ENCODE data around the gene MARCKSL1.
A peak's percentile ranks its signal among the peaks of the same experiment; 100 is the strongest.
"Not testable (repeated sequence)": the region's sequence is repeated elsewhere in the genome, so short reads cannot be mapped to it uniquely, and the experiment has no call there.

Gene MARCKSL1

DNA sequence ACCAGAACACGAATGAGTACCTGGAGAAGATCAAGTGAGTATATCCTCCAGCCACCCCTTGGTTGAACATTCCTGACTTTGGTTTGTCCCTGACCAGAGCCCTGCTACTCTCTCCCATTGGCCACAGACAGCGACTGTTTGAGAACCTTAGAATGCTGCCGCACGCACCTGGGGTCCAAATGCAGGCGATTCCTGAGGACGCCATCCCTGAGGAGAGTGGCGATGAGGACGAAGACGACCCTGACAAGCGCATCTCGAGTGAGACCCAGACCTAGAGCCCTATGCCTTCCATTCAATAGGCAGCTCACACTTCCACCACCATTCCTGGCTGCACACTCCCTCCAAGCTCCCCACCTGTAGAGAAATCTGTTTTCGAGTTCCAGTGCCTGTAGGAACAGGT is 4.5 kb downstream of the MARCKSL1 start:
- no peak for DNase-seq

DNA sequence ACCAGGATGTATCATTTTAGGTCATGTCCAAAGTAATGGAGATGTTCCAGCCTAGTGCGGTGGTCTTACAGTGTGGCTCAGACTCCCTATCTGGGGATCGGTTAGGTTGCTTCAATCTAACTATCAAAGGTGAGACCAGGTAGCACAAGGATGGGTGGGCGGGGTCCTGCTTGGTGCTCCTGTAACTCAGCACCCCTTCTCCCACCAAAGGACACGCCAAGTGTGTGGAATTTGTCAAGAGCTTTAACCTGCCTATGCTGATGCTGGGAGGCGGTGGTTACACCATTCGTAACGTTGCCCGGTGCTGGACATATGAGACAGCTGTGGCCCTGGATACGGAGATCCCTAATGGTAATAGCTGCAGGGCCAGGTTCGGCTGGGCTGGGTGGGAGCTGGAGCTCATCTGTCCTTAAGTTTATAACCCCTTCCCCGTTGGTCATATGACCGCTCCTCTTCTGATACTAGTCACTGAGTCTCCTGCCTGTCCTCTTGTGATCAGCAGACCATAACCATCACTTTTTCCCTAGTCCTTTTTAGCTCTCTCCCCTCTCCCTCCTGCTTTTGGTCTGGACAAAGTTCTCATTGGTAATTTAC is 5.4 kb downstream of the MARCKSL1 start:
- no peak for DNase-seq

GRCh38 chr1:32329931-32330466 is 6.0 kb downstream of the MARCKSL1 start:
- no peak for DNase-seq

DNA sequence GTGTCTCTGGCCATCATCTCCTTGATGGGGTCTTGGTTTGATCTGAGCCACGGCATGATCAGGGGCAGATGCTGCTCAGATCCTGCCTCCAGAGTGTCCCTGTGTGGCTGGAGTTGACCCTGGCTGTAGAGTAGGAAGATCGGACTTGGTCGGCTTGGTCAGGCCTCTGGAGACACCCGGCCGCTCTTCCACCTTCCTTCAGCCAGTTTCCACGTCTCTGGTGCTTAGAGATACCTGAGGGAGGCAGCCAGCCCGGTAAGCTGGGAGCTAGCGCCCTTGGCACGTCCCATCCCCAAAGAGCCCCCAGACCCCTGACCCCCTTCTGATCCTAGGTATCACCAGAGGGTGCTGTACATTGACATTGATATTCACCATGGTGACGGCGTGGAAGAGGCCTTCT is 8.8 kb downstream of the MARCKSL1 start:
- no peak for DNase-seq

GRCh38 chr1:32321712-32322291 is 14.2 kb downstream of the MARCKSL1 start:
- no peak for DNase-seq

DNA sequence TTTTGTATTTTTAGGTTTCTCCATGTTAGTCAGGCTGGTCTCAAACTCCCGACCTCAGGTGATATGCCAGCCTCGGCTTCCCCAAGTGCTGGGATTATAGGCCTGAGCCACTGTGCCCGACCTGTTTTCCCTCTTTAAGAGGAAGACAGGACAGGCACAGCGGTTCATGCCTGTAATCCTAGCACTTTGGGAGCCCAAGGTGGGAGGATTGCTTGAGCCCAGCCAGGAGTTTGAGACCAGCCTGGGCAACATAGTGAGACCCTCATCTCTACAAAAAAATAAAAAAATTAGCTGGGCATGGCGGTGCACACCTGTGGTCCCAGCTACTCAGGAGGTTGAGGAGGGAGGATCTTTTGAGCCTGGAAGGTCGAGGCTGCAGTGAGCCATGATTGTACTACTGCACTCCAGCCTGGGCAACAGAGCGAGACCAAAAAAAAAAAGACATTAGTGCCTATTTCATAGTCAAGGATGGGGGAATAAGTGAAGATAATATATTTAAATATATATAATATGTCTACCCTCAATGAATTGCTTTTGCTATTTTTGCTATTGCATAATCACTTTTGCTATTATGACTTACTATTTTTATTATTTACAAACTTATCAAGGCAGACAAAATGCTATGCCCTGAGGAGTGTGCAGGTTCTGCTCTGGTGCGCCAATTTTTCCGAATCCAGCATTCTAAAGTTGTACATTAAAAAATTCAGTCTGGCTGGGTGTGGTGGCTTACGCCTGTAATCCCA is 17.7 kb downstream of the MARCKSL1 start:
- DNase-seq = no peak

DNA sequence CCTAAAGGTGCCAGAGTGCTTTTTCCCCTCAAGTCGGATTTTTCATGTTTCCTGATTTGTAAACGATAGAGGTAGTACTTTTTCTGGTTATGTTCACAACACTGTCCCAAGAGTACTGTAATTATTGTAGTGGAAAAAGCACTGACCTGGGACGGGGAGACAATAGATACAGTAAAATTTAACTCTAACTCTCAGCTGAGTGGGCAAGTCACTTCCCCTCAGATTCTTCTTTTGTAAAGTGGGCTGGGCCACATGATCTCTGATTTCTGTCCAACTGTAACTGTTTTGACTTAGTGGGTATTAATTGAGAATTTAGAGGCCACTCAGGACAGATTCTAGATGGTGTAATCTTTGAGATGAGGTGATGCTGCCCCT is 19.1 kb downstream of the MARCKSL1 start:
- DNase-seq = no peak

- no peak for DNase-seq
Measured at GRCh38 chr1:32311709-32312393, 24.2 kb downstream of the MARCKSL1 start.

- no peak for DNase-seq
Measured at GRCh38 chr1:32309960-32310359, 26.1 kb downstream of the MARCKSL1 start.

DNA sequence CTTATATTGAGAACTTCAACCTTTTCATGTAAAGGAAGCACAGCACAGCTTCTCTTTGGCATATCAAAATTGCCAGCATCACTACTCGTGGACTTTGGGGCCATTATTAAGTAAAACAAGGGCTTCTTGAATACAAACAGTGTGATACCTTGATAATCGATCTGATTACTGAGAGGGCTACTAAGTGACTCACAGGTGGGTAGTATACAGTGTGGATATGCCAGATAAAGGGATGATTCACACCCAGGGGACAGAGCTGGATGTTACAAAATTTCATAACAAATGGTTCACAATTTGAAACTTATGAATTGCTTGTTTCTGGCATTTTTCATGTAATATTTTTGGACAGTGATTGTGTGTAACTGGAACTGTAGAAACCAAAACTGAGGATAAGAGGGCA is 28.7 kb downstream of the MARCKSL1 start:
- DNase-seq = no peak

DNA sequence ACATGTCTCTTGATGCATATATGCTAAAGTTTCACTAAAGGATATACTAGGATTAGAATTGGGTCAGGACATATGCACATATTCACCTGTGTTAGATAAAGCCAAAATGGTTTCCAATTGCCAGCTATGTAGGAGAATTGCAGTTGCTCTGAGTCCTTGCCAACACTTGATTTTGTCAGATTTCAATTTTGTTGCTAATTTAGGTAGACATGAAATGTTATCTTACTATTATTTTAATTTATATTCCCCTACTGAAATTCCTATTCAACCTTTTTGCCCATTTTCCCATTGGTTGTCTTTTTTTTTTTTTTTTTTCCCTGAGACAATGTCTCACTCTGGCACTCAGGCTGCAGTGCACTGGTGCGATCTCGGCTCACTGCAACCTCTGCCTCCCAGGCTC is 30.7 kb downstream of the MARCKSL1 start:
- no peak for DNase-seq

DNA sequence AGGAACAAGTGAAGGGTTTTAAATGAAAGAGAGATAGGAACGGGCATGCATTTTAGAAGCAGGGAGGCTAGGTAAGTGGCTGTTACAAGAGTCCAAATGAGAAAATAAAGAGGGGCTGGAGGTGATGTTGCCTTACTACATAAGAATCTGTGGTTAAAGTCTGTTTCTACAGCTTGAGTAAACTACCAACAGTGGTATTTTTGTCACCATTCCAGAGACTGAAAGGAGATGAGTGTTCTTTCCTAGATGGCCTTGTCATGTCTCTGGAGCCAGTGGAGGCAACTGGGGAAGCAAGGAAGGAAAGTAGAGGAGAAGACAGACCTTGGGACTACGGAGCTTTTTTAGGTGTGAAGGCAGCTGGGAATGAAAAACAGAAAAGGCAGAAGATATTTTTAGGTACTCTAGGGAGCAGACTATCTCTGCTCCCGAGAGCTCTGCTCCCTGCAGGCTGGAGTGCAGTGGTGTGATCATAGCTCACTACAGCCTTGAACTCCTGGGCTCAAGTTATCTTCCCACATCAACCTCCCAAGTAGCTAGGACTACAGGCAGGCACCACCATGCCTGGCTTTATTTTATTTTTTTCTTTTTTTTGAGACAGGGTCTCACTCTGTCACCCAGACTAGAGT is 31.9 kb downstream of the MARCKSL1 start:
- DNase-seq = no peak

GRCh38 chr1:32303358-32303757 is 32.7 kb downstream of the MARCKSL1 start:
- DNase-seq = no peak

DNA sequence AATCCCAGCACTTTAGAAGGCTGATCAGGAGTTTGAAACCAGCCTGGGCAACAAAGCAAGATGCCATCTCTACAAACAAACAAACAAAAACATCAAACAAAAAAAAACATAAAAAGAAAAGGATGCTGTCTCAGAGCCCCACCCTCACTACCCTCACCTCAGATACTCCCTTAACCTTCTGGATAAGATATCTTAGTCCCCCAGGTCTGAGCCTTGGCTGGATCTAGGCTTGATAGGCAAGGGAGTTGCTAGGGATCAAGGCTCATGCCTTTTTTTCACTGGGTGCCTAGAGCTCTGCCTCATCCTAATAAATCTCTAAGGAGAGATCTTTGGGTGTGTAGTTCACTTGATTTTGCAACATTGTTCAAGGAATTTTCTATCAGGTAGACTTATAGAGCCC is 36.7 kb downstream of the MARCKSL1 start:
- DNase-seq = no peak

DNA sequence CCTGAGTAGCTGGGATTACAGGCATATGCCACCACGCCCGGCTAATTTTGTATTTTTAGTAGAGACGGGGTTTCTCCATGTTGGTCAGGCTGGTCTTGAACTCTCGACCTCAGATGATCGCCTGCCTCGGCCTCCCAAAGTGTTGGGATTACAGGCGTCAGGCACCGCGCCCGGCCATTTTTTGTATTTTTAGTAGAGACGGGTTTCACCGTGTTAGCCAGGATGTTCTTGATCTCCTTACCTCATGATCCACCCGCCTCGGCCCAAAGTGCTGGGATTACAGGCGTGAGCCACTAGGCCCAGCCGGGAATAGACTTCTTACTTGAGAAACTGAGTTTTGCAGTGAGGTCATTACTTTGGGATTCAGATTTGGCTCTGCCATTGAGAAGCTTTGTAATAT is 37.8 kb downstream of the MARCKSL1 start:
- DNase-seq = not testable (repeated sequence)

DNA sequence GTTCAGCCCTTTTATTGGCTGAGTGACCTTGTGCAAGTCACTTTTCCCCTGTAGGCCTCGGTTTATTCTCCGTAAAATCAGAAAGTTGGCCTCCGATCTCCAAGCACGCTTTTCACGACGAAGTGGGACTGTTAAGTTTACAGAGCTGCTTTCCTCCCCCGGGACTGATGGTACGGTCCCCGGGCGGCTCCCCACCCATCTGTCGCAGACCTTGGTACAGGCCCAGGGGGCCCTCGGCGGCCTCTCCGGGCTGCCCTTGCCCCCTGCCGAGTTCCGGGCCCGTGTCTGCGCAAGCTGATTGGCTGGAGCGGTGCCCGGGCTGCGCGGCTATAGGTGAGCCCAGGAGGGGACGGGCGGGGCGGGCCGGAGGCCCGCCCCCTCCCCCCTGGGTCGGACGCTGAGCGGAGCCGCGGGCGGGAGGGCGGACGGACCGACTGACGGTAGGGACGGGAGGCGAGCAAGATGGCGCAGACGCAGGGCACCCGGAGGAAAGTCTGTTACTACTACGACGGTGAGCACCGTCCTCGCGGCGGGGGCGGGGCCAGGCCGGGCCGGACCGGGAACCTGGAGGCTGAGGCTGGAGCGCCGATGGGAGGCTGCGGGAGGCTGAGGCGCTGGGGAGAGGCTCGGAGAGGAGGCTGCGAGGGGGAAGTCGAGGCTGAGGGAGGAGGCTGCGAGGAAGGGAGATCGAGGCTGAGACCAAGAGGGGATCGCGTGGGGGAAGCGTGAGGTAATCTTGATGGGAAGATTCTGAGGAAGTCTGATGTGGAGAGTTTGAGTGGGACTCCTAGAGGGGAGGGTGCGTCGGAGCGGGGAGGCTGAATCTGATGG is 44.1 kb downstream of the MARCKSL1 start, which contains the start of gene HDAC1:
HDAC1 (plus strand) TSS at position 376 of the 831 bp plus-strand sequence; CDS start at position 463, 87 bp downstream.
- DNase-seq = peak; percentile 94

- DNase-seq = no peak
Measured at GRCh38 chr1:32291145-32291707, 44.8 kb downstream of the MARCKSL1 start.

DNA sequence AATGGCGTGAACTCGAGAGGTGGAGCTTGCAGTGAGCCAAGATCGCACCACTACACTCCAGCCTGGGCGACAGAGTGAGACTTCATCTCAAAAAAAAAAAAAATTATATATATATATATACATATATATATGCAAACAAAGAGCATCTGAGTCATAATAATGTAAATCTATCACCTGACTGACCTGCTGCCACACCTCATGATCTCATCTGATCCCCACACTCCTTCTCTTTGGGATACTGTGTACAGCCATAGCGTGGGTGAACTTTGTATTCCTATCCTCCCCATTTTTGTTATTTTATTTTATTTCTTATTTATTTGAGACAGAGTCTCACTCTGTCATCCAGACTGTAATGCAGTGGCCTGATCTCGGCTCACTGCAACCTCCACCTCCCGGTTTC is 46.8 kb downstream of the MARCKSL1 start:
- no peak for DNase-seq

DNA sequence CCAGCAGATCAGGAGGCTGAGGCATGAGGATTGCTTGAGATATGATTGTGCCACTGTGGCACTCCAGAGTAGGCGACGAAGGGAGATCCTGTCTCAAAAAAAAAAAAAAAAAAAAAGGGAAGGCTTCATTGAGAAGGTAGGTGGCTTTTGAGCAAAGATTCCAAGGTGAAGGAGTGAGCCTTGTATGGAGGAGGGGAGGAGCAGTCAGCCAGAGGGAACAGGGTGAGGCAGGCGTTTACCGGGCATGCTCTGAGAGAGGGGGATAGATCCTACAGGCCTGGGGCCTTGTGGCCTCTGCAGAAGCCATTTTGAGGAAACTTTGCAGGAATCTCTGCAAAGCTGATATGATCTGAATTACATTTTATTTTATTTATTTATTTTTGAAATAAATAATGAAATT is 49.3 kb downstream of the MARCKSL1 start:
- DNase-seq = no peak

DNA sequence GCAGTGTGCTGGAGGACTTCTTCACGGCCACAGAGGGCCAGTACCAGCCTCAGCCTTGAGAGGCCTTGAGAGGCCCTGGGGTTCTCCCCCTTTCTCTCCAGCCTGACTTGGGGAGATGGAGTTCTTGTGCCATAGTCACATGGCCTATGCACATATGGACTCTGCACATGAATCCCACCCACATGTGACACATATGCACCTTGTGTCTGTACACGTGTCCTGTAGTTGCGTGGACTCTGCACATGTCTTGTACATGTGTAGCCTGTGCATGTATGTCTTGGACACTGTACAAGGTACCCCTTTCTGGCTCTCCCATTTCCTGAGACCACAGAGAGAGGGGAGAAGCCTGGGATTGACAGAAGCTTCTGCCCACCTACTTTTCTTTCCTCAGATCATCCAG is 50.4 kb downstream of the MARCKSL1 start:
- no peak for DNase-seq

DNA sequence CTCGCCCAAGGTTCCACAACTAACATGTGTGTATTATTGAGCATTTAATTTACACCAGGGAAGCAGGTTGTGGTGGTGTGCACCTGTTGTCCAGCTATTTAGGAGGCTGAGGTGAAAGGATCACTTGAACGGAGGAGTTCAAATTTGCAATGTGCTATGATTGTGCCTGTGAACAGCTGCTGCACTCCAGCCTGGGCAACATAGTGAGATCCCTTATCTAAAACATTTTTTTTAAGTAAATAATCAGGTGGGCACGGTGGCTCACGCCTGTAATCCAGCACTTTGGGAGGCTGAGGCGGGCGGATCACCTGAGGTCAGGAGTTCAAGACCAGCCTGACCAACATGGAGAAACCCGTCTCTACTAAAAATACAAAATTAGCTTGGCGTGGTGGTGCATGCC is 51.3 kb downstream of the MARCKSL1 start:
- DNase-seq = not testable (repeated sequence)

Measured in NCI-H1105 treated with DMSO at 0.1 percent for 48 hours (cell line).